Hepatocyte (in vitro differentiated cells): ENCODE data around the gene KRTAP9-9. TPM values are rescaled to one million over a fixed set of nuclear protein-coding genes. Genes with fewer than 3 reads are reported as not detected.

Source experiments
- DNase-seq: peaks from one replicate; pipeline ENCODE4 v3.0.0-alpha.2; 2016; ENCODE audit warnings: low spot score
- H2AFZ ChIP-seq: fragments of 200-600 bp; sonication (generic); 2 replicates; pipeline ENCODE4 v1.6.0; 2016; ENCODE audit warnings: antibody characterized with exemption, mild to moderate bottlenecking
- H3K27ac ChIP-seq: fragments of 200-600 bp; sonication (generic); 2 replicates; pipeline ENCODE4 v1.5.1; 2016; ENCODE audit warnings: mild to moderate bottlenecking
- H3K27me3 ChIP-seq: fragments of 200-600 bp; sonication (generic); 2 replicates; pipeline ENCODE4 v1.6.1; 2016
- H3K36me3 ChIP-seq: fragments of 200-600 bp; sonication (generic); replicated peaks from 2 replicates; pipeline ENCODE4 v1.5.1; 2016; ENCODE audit warnings: low read depth; ENCODE audit not compliant: insufficient read depth
- H3K4me1 ChIP-seq: fragments of 200-600 bp; sonication (generic); 2 replicates; pipeline ENCODE4 v1.5.1; 2016; ENCODE audit warnings: mild to moderate bottlenecking, moderate library complexity; ENCODE audit not compliant: insufficient read depth
- H3K4me2 ChIP-seq: fragments of 200-600 bp; sonication (generic); 2 replicates; pipeline ENCODE4 v1.6.0; 2016
- H3K4me3 ChIP-seq: fragments of 200-600 bp; sonication (generic); 2 replicates; pipeline ENCODE4 v1.5.1; 2016; ENCODE audit warnings: mild to moderate bottlenecking
- H3K79me2 ChIP-seq: fragments of 200-600 bp; sonication (generic); 2 replicates; pipeline ENCODE4 v1.6.0; 2017; ENCODE audit warnings: mild to moderate bottlenecking
- H3K9me2 ChIP-seq: fragments of 200-600 bp; sonication (generic); replicated peaks from 2 replicates; pipeline ENCODE4 v1.6.0; 2017; ENCODE audit warnings: mild to moderate bottlenecking; ENCODE audit not compliant: insufficient read depth
- H3K9me3 ChIP-seq: fragments of 200-600 bp; sonication (generic); 2 replicates; pipeline ENCODE4 v1.5.1; 2016; ENCODE audit warnings: low read depth, mild to moderate bottlenecking
- H4K20me1 ChIP-seq: fragments of 200-600 bp; sonication (generic); 2 replicates; pipeline ENCODE4 v1.6.0; 2016; ENCODE audit warnings: mild to moderate bottlenecking; ENCODE audit not compliant: insufficient read depth, poor library complexity, severe bottlenecking
- EZH2 ChIP-seq: fragments of 200-600 bp; sonication (generic); IDR thresholded peaks from 2 replicates; pipeline ENCODE4 v1.6.1; 2016; ENCODE audit warnings: antibody characterized with exemption, mild to moderate bottlenecking, borderline replicate concordance
- EZH2phosphoT487 ChIP-seq: fragments of 200-600 bp; sonication (generic); IDR thresholded peaks from one replicate; pipeline ENCODE4 v1.6.1; 2018; ENCODE audit warnings: antibody characterized with exemption, mild to moderate bottlenecking, low read depth, moderate library complexity; ENCODE audit not compliant: unreplicated experiment, severe bottlenecking
- WGBS: methylation state at CpG from one replicate; pipeline ENCODE4 v1.1.6; 2016; ENCODE audit warnings: low lambda C conversion rate; ENCODE audit errors: missing lambda C conversion rate; 5-methylcytosine and 5-hydroxymethylcytosine counted together
- polyA plus RNA-seq: library from polyadenylated mRNA; unstranded; fragments of >200 nt; fragmentation: Nextera tagmentation; extraction: Ambion mirVana; gene quantifications from 2 replicates; pipeline ENCODE4 v1.2.1, GENCODE V29; 2016
- total RNA-seq: library from RNA; depleted of rRNA; stranded (reverse); fragments of >200 nt; gene quantifications from 2 replicates; pipeline ENCODE4 v1.2.3, GENCODE V29; 2014
- TF ChIP-seq, protein P1 (sequence below): fragments of 200-600 bp; sonication (generic); IDR thresholded peaks from 2 replicates; pipeline ENCODE4 v1.5.1; 2016; ENCODE audit warnings: antibody characterized with exemption, mild to moderate bottlenecking; ENCODE audit not compliant: poor library complexity

The KRTAP9-9 gene
- total and polyA plus RNA-seq, 2 experiments from 2014 or later: not detected

DNA sequence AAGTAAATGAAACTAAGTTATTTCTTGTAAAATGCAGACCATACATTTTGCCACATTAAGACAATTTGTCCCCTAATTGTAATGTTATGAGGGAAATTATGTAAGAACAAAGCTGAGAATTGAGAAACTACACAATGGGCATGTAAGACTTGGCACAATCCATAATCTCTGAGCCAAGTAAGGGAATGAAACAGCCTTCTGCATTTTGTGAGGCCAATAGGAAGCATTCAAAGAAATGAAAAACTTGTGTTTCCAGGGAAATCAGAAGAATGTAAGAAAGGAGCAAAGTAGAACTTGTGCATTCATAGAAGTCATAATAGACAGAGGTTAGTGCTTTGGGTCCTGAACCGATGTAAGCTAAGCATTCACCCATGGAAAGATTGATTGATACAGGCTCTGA lies 3.9 kb upstream of the KRTAP9-9 start:
- DNase-seq: no peak
- H3K4me1 ChIP-seq: no peaks in the 10 kb centered on the region
- no peaks in the 10 kb centered on the region for H3K9me2 ChIP-seq
- no peak overlapping the region for H3K4me3 ChIP-seq
- TF ChIP-seq EZH2phosphoT487 (no peak), EZH2 (no peak)
- TF ChIP-seq, protein P1, sequence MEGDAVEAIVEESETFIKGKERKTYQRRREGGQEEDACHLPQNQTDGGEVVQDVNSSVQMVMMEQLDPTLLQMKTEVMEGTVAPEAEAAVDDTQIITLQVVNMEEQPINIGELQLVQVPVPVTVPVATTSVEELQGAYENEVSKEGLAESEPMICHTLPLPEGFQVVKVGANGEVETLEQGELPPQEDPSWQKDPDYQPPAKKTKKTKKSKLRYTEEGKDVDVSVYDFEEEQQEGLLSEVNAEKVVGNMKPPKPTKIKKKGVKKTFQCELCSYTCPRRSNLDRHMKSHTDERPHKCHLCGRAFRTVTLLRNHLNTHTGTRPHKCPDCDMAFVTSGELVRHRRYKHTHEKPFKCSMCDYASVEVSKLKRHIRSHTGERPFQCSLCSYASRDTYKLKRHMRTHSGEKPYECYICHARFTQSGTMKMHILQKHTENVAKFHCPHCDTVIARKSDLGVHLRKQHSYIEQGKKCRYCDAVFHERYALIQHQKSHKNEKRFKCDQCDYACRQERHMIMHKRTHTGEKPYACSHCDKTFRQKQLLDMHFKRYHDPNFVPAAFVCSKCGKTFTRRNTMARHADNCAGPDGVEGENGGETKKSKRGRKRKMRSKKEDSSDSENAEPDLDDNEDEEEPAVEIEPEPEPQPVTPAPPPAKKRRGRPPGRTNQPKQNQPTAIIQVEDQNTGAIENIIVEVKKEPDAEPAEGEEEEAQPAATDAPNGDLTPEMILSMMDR: no peak
- H3K9me3 ChIP-seq: no peaks in the 10 kb centered on the region
- H3K27ac ChIP-seq: no peak overlapping the region
- no peak overlapping the region for H3K4me2 ChIP-seq
- H4K20me1 ChIP-seq: no peaks in the 10 kb centered on the region
- WGBS: 87% methylated on average over 1 of the region's 1 CpG
- H3K36me3 ChIP-seq: no peaks in the 10 kb centered on the region
- no peaks in the 10 kb centered on the region for H3K79me2 ChIP-seq
- no peak overlapping the region for H2AFZ ChIP-seq
- H3K27me3 ChIP-seq: peaks cover 30% of the 10 kb centered on the region

DNA sequence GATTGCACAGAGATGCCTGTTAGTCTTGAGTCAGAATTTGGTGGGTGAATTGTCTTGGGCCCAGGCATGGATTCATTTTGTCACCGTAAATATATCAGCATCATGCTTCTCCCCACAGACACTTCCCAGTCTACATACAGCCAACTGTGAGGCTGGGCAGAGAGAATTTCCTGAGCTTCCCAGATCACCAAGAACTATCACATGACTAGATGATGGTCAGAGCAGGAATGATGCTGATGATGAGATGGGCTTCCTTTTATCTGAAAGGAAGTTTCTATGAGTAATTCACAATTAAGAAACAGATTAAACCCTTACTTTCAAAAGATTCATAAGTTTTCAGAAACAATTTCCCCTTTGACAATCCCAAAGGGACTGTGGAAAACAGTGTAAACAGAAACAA lies 323 bp upstream of the KRTAP9-9 start:
- Histone ChIP-seq H3K36me3 (no peaks in the 10 kb centered on the region), H3K27ac (no peak overlapping the region), H3K27me3 (peaks cover 37% of the 10 kb centered on the region), H3K9me3 (no peaks in the 10 kb centered on the region), H3K9me2 (no peaks in the 10 kb centered on the region), H2AFZ (no peak overlapping the region), H3K4me3 (no peak overlapping the region), H3K4me1 (no peaks in the 10 kb centered on the region), H3K4me2 (no peak overlapping the region), H3K79me2 (no peaks in the 10 kb centered on the region), H4K20me1 (no peaks in the 10 kb centered on the region)
- peak; percentile 0 for DNase-seq
- TF ChIP-seq EZH2phosphoT487: no peak
- no peak for TF ChIP-seq EZH2
- TF ChIP-seq, protein P1: no peak
- 0% methylated on average over 1 of the region's 1 CpG for WGBS

DNA sequence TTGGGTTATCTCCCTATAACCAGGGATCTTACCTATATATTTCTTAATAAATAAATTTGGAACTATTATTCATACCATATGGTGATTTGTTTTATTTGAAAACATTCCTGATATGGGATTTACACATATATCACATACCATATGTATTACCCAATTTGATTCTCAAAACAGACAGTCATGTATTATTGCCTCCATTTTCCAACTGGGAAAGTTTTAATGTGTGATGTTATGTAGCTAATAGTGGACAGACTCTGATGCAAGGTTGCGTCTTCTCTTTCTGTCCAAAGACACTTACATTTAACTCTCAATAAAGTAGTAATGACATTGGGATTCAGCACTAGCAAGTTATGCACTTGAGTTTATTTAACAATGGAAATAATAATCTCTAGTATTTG lies 1.1 kb downstream of the KRTAP9-9 start:
- Histone ChIP-seq H3K9me3 (no peaks in the 10 kb centered on the region), H3K9me2 (no peaks in the 10 kb centered on the region), H4K20me1 (no peaks in the 10 kb centered on the region), H3K4me3 (no peak overlapping the region), H3K79me2 (no peaks in the 10 kb centered on the region), H2AFZ (no peak overlapping the region), H3K27ac (no peak overlapping the region), H3K27me3 (peaks cover 33% of the 10 kb centered on the region), H3K36me3 (no peaks in the 10 kb centered on the region), H3K4me2 (no peak overlapping the region), H3K4me1 (no peaks in the 10 kb centered on the region)
- DNase-seq: no peak
- 89% methylated on average over 1 of the region's 1 CpG for WGBS
- TF ChIP-seq EZH2: no peak
- TF ChIP-seq EZH2phosphoT487: no peak
- TF ChIP-seq, protein P1: no peak

DNA sequence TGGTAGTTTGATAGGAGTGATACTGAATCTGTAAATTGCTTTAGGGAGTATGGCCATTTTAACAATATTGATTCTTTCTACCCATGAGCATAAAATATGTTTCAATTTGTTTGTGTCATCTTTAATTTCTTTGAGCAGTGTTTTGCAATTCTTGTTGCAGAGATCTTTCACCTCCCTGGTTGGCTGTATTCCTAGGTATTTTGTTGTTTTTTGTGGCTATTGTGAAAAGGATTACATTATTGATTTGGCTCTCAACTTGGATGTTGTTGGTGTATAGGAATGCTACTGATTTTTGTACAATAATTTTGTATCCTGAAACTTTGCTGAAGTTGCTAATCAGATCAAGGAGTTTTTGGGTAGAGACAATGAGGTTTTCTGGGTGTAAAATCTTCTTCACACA lies 3.2 kb downstream of the KRTAP9-9 start:
- no peak for DNase-seq
- TF ChIP-seq, protein P1: no peak
- TF ChIP-seq EZH2phosphoT487 (no peak), EZH2 (no peak)
- no peaks in the 10 kb centered on the region for H3K79me2 ChIP-seq

More for the DNA sequence above, 3.2 kb downstream of the KRTAP9-9 start:
- Histone ChIP-seq H3K27me3 (peaks cover 20% of the 10 kb centered on the region), H3K9me3 (no peaks in the 10 kb centered on the region), H3K4me1 (no peaks in the 10 kb centered on the region), H3K36me3 (no peaks in the 10 kb centered on the region), H3K27ac (no peak overlapping the region), H2AFZ (no peak overlapping the region), H3K4me2 (no peak overlapping the region), H3K4me3 (no peak overlapping the region), H3K9me2 (no peaks in the 10 kb centered on the region), H4K20me1 (no peaks in the 10 kb centered on the region)
